HepG2 (cell line): ENCODE data around the gene MPIG6B. TPM values are rescaled to one million over a fixed set of nuclear protein-coding genes. Genes with fewer than 3 reads are reported as not detected.

Experiments used
- AKAP8 ChIP-seq: sonication (generic); formaldehyde crosslinking; IDR thresholded peaks from 2 replicates; pipeline ENCODE4 v1.5.1; 2020; ENCODE audit warnings: mild to moderate bottlenecking, missing genetic modification reagents
- ASH2L ChIP-seq: fragments of 300-600, 200-600 bp; sonication (generic); IDR thresholded peaks from 2 replicates; pipeline ENCODE4 v1.7.0; 2017; ENCODE audit warnings: low read depth, mild to moderate bottlenecking, moderate library complexity, mixed read lengths, low read length; ENCODE audit not compliant: insufficient read length
- BRCA1 ChIP-seq: sonication (generic); formaldehyde crosslinking; IDR thresholded peaks from 2 replicates; pipeline ENCODE4 v1.4.0; 2020; ENCODE audit warnings: missing genetic modification reagents
- HDAC1 ChIP-seq: sonication (generic); formaldehyde crosslinking; IDR thresholded peaks from 2 replicates; pipeline ENCODE4 v1.5.1; 2020; ENCODE audit warnings: mild to moderate bottlenecking, missing genetic modification reagents
- MEIS1 ChIP-seq: sonication (generic); formaldehyde crosslinking; IDR thresholded peaks from 2 replicates; pipeline ENCODE4 v1.9.0; 2021; ENCODE audit warnings: mild to moderate bottlenecking, missing genetic modification reagents, moderate library complexity, borderline replicate concordance
- SATB2 ChIP-seq: sonication (generic); formaldehyde crosslinking; IDR thresholded peaks from 2 replicates; pipeline ENCODE4 v1.5.0; 2020; ENCODE audit warnings: missing genetic modification reagents
- SP4 ChIP-seq: sonication (generic); formaldehyde crosslinking; IDR thresholded peaks from 2 replicates; pipeline ENCODE4 v1.8.1; 2023; ENCODE audit warnings: mild to moderate bottlenecking, missing genetic modification reagents
- SRY ChIP-seq: sonication (generic); formaldehyde crosslinking; IDR thresholded peaks from 2 replicates; pipeline ENCODE4 v1.8.0; 2022; ENCODE audit warnings: mild to moderate bottlenecking, missing genetic modification reagents
- ZBTB38 ChIP-seq: sonication (generic); formaldehyde crosslinking; IDR thresholded peaks from 2 replicates; pipeline ENCODE4 v1.5.1; 2020; ENCODE audit warnings: mild to moderate bottlenecking, missing genetic modification reagents
- ZBTB42 ChIP-seq: sonication (generic); formaldehyde crosslinking; IDR thresholded peaks from 2 replicates; pipeline ENCODE4 v1.5.0; 2020; ENCODE audit warnings: mild to moderate bottlenecking, missing genetic modification reagents
- ZNF276 ChIP-seq: sonication (generic); formaldehyde crosslinking; IDR thresholded peaks from 2 replicates; pipeline ENCODE4 v1.4.0; 2020; ENCODE audit warnings: mild to moderate bottlenecking, low read depth, missing genetic modification reagents
- ZNF569 ChIP-seq: sonication (generic); formaldehyde crosslinking; IDR thresholded peaks from 2 replicates; pipeline ENCODE4 v1.5.0; 2020; ENCODE audit warnings: mild to moderate bottlenecking, missing genetic modification reagents, moderate library complexity, borderline replicate concordance
- ZNF720 ChIP-seq: sonication (generic); formaldehyde crosslinking; IDR thresholded peaks from 2 replicates; pipeline ENCODE4 v1.4.0; 2020; ENCODE audit warnings: missing genetic modification reagents
- ZSCAN20 ChIP-seq: sonication (generic); formaldehyde crosslinking; IDR thresholded peaks from 2 replicates; pipeline ENCODE4 v1.4.0; 2020; ENCODE audit warnings: missing genetic modification reagents, mild to moderate bottlenecking, borderline replicate concordance
- polyA plus RNA-seq, 8 experiments: library from polyadenylated mRNA; depleted of rRNA in 3 of 8; stranded (reverse) in 7 of 8; unstranded in 1 of 8; fragments of >200 nt; fragmentation: Illumina TruSeq in 4 of 8; extraction: Trizol in 4 of 8; gene quantifications; 2 replicates each; pipeline versions ENCODE4 v1.2.1 to v1.2.3, GENCODE V29; 2011 to 2016; ENCODE audit warnings: low read depth in 4 of 8, missing spikeins in 1 of 8, mixed read lengths in 1 of 8; ENCODE audit not compliant: insufficient read depth in 1 of 8
- total RNA-seq, 5 experiments: library from RNA; depleted of rRNA; stranded (reverse); fragments of >200 nt; fragmentation: Illumina TruSeq; extraction: Trizol; gene quantifications; 2 replicates each; pipeline ENCODE4 v1.2.3, GENCODE V29; 2016; ENCODE audit warnings: low read depth in 1 of 5

The MPIG6B gene
- total and polyA plus RNA-seq, 2 of the 13 experiments (the other 11 are each of a cell fraction or from before 2014, with no cell fraction given) = not detected

GRCh38 chr6:31729979-31730630 lies 6.9 kb downstream of the MPIG6B start (continued):
- TF ChIP-seq SRY (CRISPR knock-in tag) (peak; percentile 70; the same call in 1 of the 2 replicates), ZSCAN20 (CRISPR knock-in tag) (peak; percentile 20; the same call in 1 of the 2 replicates), HDAC1 (CRISPR knock-in tag) (peak; percentile 73; the same call in 1 of the 2 replicates), ZBTB42 (CRISPR knock-in tag) (no peak), MEIS1 (CRISPR knock-in tag) (no peak), ZNF569 (CRISPR knock-in tag) (no peak), ZBTB38 (CRISPR knock-in tag) (peak; percentile 98), ASH2L (peak; percentile 63), ZNF720 (no peak), SATB2 (CRISPR knock-in tag) (peak; percentile 40; the same call in 1 of the 2 replicates), AKAP8 (CRISPR knock-in tag) (peak; percentile 80; the same call in 1 of the 2 replicates), BRCA1 (peak; percentile 22; the same call in 1 of the 2 replicates), ZNF276 (CRISPR knock-in tag) (0 out of 2 replicates have a peak, but pooled peaks have one; percentile 38), SP4 (CRISPR knock-in tag) (peak; percentile 42; the same call in 1 of the 2 replicates)
